ENCODE results near the gene TRIM47.

Gene TRIM47

GRCh38 chr17:75828076-75828400, 50.3 kb downstream of the TRIM47 start:
- DNase-seq: no peak

GRCh38 chr17:75827308-75828075, 50.9 kb downstream of the TRIM47 start:
- peak; percentile 57 for DNase-seq

GRCh38 chr17:75826561-75827307, 51.6 kb downstream of the TRIM47 start:
- no peak for DNase-seq

DNA sequence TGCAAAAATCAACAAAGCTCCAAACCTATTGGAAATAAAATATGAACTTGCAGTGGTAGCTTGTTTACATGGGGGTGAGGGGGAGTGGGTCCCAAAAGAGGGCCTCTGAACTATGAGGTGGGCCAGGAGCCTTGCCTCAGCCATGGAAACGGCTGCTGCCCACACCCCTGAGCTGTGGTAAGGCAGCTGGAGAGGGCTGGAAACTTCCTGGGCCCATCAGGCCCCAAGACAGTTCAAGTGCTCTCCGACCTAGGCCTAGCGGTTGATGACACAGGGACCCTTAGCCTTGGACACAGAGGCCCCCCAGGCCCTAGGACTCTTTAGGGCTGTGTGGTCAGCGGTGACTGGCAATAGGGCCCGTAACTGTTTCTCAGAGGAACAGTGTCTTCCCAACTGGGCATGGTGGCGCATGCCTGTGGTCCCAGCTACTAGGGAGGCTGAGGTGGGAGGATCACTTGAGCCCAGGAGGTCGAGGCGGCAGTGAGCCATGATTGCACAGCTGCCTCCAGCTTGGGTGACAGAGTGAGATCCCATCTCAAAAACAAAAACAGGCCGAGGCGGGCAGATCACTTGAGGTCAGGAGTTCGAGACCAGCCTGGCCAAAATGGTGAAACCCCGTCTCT, 52.5 kb downstream of the TRIM47 start:
- no peak for DNase-seq

DNA sequence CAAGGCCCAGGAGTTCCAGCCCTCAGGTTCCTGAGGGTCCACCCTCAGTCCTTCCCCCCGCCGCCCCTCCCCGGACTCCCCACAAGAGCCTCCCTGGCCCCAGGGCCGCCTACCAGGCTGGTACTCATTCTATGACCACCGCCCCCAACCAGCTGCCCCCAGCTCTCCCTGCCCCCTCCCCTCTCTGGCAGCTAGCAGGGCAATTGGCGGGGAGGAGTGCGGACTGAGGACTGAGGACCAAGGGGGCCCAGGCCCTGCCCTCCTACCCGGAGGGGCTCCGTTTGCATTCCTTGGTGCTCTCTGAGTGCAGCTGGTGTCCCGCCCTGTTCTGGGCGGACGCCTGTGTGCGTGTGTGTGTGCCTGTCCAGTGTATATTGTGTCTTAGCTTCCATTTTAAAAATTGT, 53.2 kb downstream of the TRIM47 start:
- no peak for DNase-seq

DNA sequence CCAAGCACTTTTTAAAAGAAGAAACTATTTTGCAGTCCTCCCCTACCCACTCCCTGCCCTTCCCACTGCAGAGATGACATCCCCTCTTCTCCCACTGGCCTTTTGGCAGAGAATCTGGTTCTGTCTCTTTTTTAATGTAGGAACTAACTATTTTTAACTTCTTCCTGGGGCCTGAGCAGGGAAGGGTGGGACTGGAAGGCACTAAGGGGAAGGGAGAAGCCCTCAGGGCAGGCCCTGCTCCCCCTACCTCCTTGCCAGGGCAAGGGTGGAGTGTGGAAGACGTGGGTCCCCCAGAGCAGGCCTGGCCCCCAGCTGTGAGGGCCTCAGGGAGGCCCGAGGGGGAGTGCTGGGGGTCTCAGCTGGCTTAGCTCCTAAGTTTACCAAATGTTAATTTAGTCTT, 53.7 kb downstream of the TRIM47 start:
- no peak for DNase-seq
